ENCODE measurements around the gene DHX32. TPM values are rescaled to one million over a fixed set of nuclear protein-coding genes. Genes with fewer than 3 reads are reported as not detected.

The DHX32 gene
- total and polyA plus RNA-seq, 2 of the 4 experiments (the other 2 are of a cell fraction), result 15.6 to 27.8 TPM

- ChIA-PET CTCF (no interaction called here), POLR2A (ENCODE audit: unreplicated experiment) (interaction anchor here (0.6 kb wide), 1 partner anchor 768 kb away, joined by 11 read pairs; no protein-coding TSS in a partner anchor)
- Histone ChIP-seq H2BK15ac (ENCODE audit: low read depth, low read length) (no peak overlapping the region), H3K9me3 (ENCODE audit: control insufficient read depth, insufficient read depth, low read length) (no peaks in the 10 kb centered on the region), H3K9ac (ENCODE audit: low read depth, low read length) (no peak overlapping the region), H3K36me3 (ENCODE audit: control insufficient read depth, insufficient read depth, low read length) (peaks cover 22% of the 10 kb centered on the region), H3K9me1 (ENCODE audit: insufficient read depth, low read length) (no peaks in the 10 kb centered on the region), H2AFZ (replicated peaks; ENCODE audit: low read length, poor library complexity) (no peak overlapping the region), H3K14ac (replicated peaks; ENCODE audit: low read depth, low read length) (no peak overlapping the region), H2BK20ac (ENCODE audit: low read depth, low read length) (no peak overlapping the region), H4K5ac (ENCODE audit: low read depth, low read length) (no peak overlapping the region), H2BK5ac (ENCODE audit: low read depth, low read length, poor library complexity, severe bottlenecking) (no peak overlapping the region), H3K27ac (ENCODE audit: insufficient read depth, low read length) (no peak overlapping the region), H4K20me1 (ENCODE audit: insufficient read depth, low read length) (no peaks in the 10 kb centered on the region), H2BK120ac (ENCODE audit: low read depth, low read length) (no peak overlapping the region), H3K4me1 (ENCODE audit: control insufficient read depth, insufficient read depth, low read length) (no peaks in the 10 kb centered on the region), H3K4me2 (ENCODE audit: low read depth, low read length) (no peak overlapping the region), H3K4me3 (ENCODE audit: insufficient read depth, low read depth, low read length) (no peak overlapping the region), H2AK5ac (ENCODE audit: low read depth, low read length) (no peak overlapping the region), H3K4ac (ENCODE audit: low read depth, low read length) (no peak overlapping the region), H3K18ac (ENCODE audit: low read depth, low read length) (no peak overlapping the region), H2AK9ac (replicated peaks; ENCODE audit: low read depth, low read length, poor library complexity) (no peak overlapping the region), H3K79me1 (ENCODE audit: low read depth in 1 of 2, low read length in 2 of 2) (peaks cover 11 to 14% of the 10 kb centered on the region in 2 experiments), H4K8ac (ENCODE audit: low read depth in 2 of 2, low read length in 2 of 2) (no peak overlapping the region), H3K27me3 (ENCODE audit: control insufficient read depth, insufficient read depth, low read length) (no peaks in the 10 kb centered on the region), H3K56ac (ENCODE audit: extremely low read depth, insufficient read depth, low read length) (no peak overlapping the region), H4K91ac (ENCODE audit: insufficient read depth, low read depth, low read length) (no peak overlapping the region), H3K23ac (ENCODE audit: low read depth, low read length) (no peak overlapping the region)
- no CpG with 5 or more reads among the region's 4 CpGs for WGBS, 2 experiments (ENCODE audit: extremely low coverage in 2 of 2, insufficient read length in 1 of 2)
- ATAC-seq (ENCODE audit: low read depth) (no peak), DNase-seq (no peak)
- dilution Hi-C loops (cut with HindIII; ENCODE audit: low sequenced_read_pairs, unreplicated experiment) (no loop called here), in situ Hi-C loops (cut with MboI; ENCODE audit: low sequenced_read_pairs) (no loop called here), intact Hi-C loops (cut with micrococcal nuclease) (no loop called here)
- no TSS peak for BruUV-seq (replicated peaks)
- TF ChIP-seq RAD21 (IDR thresholded peaks at IDR 0.05; ENCODE audit: low read length), result no peak
- no peak for TF ChIP-seq NFE2L2 (IDR thresholded peaks at IDR 0.05; ENCODE audit: low read depth, low read length)
- TF ChIP-seq CTCF (conservative IDR thresholded peaks at IDR 0.05; ENCODE audit: low read depth, low read length), result no peak
- TF ChIP-seq MXI1 (IDR thresholded peaks at IDR 0.05; ENCODE audit: borderline replicate concordance, low read depth, low read length), result no peak
- no peak for TF ChIP-seq RCOR1 (IDR thresholded peaks at IDR 0.05; ENCODE audit: insufficient replicate concordance, low read length)
- TF ChIP-seq MAFK (IDR thresholded peaks at IDR 0.05; ENCODE audit: low read depth, low read length), result no peak
- TF ChIP-seq MAZ (IDR thresholded peaks at IDR 0.05; ENCODE audit: borderline replicate concordance, low read depth, low read length), result no peak
- no peak for TF ChIP-seq CEBPB (IDR thresholded peaks at IDR 0.05; ENCODE audit: low read depth, low read length)
- TF ChIP-seq FOS (IDR thresholded peaks at IDR 0.05; ENCODE audit: low read depth, low read length), result no peak
- no peak for TF ChIP-seq CHD1 (IDR thresholded peaks at IDR 0.05; ENCODE audit: low read depth, low read length)
- TF ChIP-seq SMC3 (IDR thresholded peaks at IDR 0.05; ENCODE audit: low read depth, low read length), result no peak
- no peak for TF ChIP-seq ELK1 (IDR thresholded peaks at IDR 0.05; ENCODE audit: borderline replicate concordance, low read depth, low read length)
- TF ChIP-seq RFX5 (IDR thresholded peaks at IDR 0.05; ENCODE audit: low read depth, low read length), result no peak
- TF ChIP-seq USF2 (IDR thresholded peaks at IDR 0.05; ENCODE audit: low read depth, low read length), result no peak
- no peak for TF ChIP-seq BHLHE40 (IDR thresholded peaks at IDR 0.05; ENCODE audit: low read depth, low read length)
- no peak for TF ChIP-seq POLR2A (IDR thresholded peaks at IDR 0.05; ENCODE audit: low read depth, low read length)
Observed at GRCh38 chr10:125816548-125816947, 64.5 kb downstream of the DHX32 start.

All from IMR-90 (cell line).